Choroid plexus epithelial cell (primary cell): Measurements from ENCODE around the gene STARD3NL.

Experiments used
- DNase-seq: peaks from one replicate; pipeline ENCODE4 v3.0.0-alpha.2; 2010; ENCODE audit warnings: low read depth
- H3K4me3 ChIP-seq: 2 replicates; pipeline ENCODE4 v1.5.1; 2011; ENCODE audit warnings: low read depth, mild to moderate bottlenecking, control low read depth, low read length, moderate library complexity
- CTCF ChIP-seq: conservative IDR thresholded peaks from 2 replicates; pipeline ENCODE4 v1.5.1; 2011; ENCODE audit warnings: low read depth, mild to moderate bottlenecking, control low read depth, inconsistent platforms, low read length, moderate library complexity

STARD3NL gene

GRCh38 chr7:38147005-38147404, 31.0 kb upstream of the STARD3NL start:
- no peak overlapping the region for H3K4me3 ChIP-seq
- TF ChIP-seq CTCF, result no peak
- DNase-seq, result peak; percentile 6

GRCh38 chr7:38151556-38151955, 26.5 kb upstream of the STARD3NL start:
- no peak for DNase-seq
- no peak for TF ChIP-seq CTCF
- H3K4me3 ChIP-seq, result no peak overlapping the region

- no peak overlapping the region for H3K4me3 ChIP-seq
- TF ChIP-seq CTCF, result no peak
- DNase-seq, result no peak
Observed at GRCh38 chr7:38153515-38153914, 24.5 kb upstream of the STARD3NL start.

- DNase-seq, result no peak
- H3K4me3 ChIP-seq, result no peak overlapping the region
- no peak for TF ChIP-seq CTCF
Observed at GRCh38 chr7:38154278-38154677, 23.8 kb upstream of the STARD3NL start.

GRCh38 chr7:38160003-38160571, 18.0 kb upstream of the STARD3NL start:
- no peak overlapping the region for H3K4me3 ChIP-seq
- no peak for TF ChIP-seq CTCF
- DNase-seq, result no peak

GRCh38 chr7:38162036-38162435, 16.0 kb upstream of the STARD3NL start:
- no peak for TF ChIP-seq CTCF
- DNase-seq, result no peak
- H3K4me3 ChIP-seq, result no peak overlapping the region

- H3K4me3 ChIP-seq, result no peak overlapping the region
- no peak for TF ChIP-seq CTCF
- DNase-seq, result no peak
Observed at GRCh38 chr7:38163671-38164070, 14.4 kb upstream of the STARD3NL start.
